K562 (cell line): ENCODE data around the gene ZNF407. TPM values are rescaled to one million over a fixed set of nuclear protein-coding genes. Genes with fewer than 3 reads are reported as not detected.
A peak's percentile ranks its signal among the peaks of the same experiment; 100 is the strongest.

Experiments used
- ATAC-seq: fragments of 200-7000 bp; cut with Tn5 transposase; 3 replicates; pipeline ENCODE4 v1.9.1; 2020; ENCODE audit warnings: moderate library complexity
- BruUV-seq: library from RNA; stranded (reverse); fragments of 400-500 nt; replicated peaks from 2 replicates; lab custom pipeline; 2021; lab: Mats Ljungman, UMichigan
- CTCF ChIA-PET: fragments of 300-600 bp; formaldehyde crosslinking; extraction: SDS; loops from one replicate; lab custom pipeline; 2021; ENCODE audit warnings: low intra/inter-chr PET ratio; lab: Yijun Ruan, JAX
- POLR2A ChIA-PET: fragments of 300-600, 350-650 bp; sonication (Branson Sonifier 250); formaldehyde crosslinking; extraction: SDS; loops from one replicate; lab custom pipeline; 2021; ENCODE audit warnings: antibody characterized with exemption, inconsistent platforms; lab: Yijun Ruan, JAX
- DNase-seq, 4 experiments: peaks; one replicate each; pipeline versions ENCODE4 v3.0.0 to v3.0.0-alpha.2; 2011 to 2018; ENCODE audit warnings: low spot score in 3 of 4, mixed read lengths in 3 of 4; ENCODE audit errors: extremely low read depth in 1 of 4
- FAIRE-seq: peaks from 2 replicates; lab custom pipeline; 2011; peaks lifted over from hg19 to GRCh38; lab: Jason Lieb, UNC
- H2AFZ ChIP-seq: 2 replicates; pipeline ENCODE4 v1.6.0; 2011; ENCODE audit warnings: low read depth, low read length, control low read depth, inconsistent platforms
- H3K27ac ChIP-seq: fragments of 200-600 bp; 3 replicates; pipeline ENCODE4 v1.8.0; 2011; ENCODE audit warnings: low read depth, mild to moderate bottlenecking, control low read depth, inconsistent platforms, low read length, moderate library complexity, mixed read lengths; ENCODE audit errors: extremely low read depth
- H3K27me3 ChIP-seq, 2 experiments: fragments of 300-600 bp in 1 of 2; 2 replicates in 1 of 2; 3 replicates in 1 of 2; pipeline versions ENCODE4 v1.6.0 to v1.8.0; 2011; ENCODE audit warnings: inconsistent platforms in 2 of 2, low read length in 2 of 2, mild to moderate bottlenecking in 1 of 2, mixed read lengths in 1 of 2, moderate library complexity in 1 of 2; ENCODE audit not compliant: control insufficient read depth in 2 of 2, insufficient read depth in 2 of 2
- H3K36me3 ChIP-seq: fragments of 300-600 bp; 3 replicates; pipeline ENCODE4 v1.8.0; 2011; ENCODE audit warnings: mild to moderate bottlenecking, low read length, inconsistent platforms; ENCODE audit not compliant: control insufficient read depth, insufficient read depth
- H3K4me1 ChIP-seq, 2 experiments: fragments of 200-600 bp in 1 of 2; replicated peaks in 1 of 2; 2 replicates in 1 of 2; 3 replicates in 1 of 2; pipeline versions ENCODE4 v1.5.1 to v1.8.0; 2011; ENCODE audit warnings: inconsistent platforms in 2 of 2, low read length in 2 of 2, mild to moderate bottlenecking in 1 of 2, mixed read lengths in 1 of 2, moderate library complexity in 1 of 2; ENCODE audit not compliant: control insufficient read depth in 2 of 2, insufficient read depth in 2 of 2
- H3K4me2 ChIP-seq: 2 replicates; pipeline ENCODE4 v1.6.1; 2011; ENCODE audit warnings: low read length, control low read depth, inconsistent platforms, mixed read lengths; ENCODE audit not compliant: insufficient read depth
- H3K4me3 ChIP-seq: fragments of 200-600 bp; sonication (generic), shearing (Covaris generic); 2 replicates; pipeline ENCODE4 v1.5.1; 2016; ENCODE audit warnings: control low read depth, inconsistent platforms
- H3K79me2 ChIP-seq: fragments of 200-600 bp; 3 replicates; pipeline ENCODE4 v1.8.0; 2011; ENCODE audit warnings: low read length, inconsistent platforms; ENCODE audit not compliant: control insufficient read depth, insufficient read depth
- H3K9ac ChIP-seq, 2 experiments: 2 replicates each; pipeline versions ENCODE4 v1.6.0 to v1.6.1; 2011; ENCODE audit warnings: low read depth in 2 of 2, low read length in 2 of 2, control low read depth in 1 of 2, inconsistent platforms in 1 of 2, mild to moderate bottlenecking in 1 of 2, mixed read lengths in 1 of 2; ENCODE audit not compliant: insufficient read depth in 1 of 2
- H3K9me1 ChIP-seq: one replicate; pipeline ENCODE4 v1.6.0; 2011; ENCODE audit warnings: inconsistent platforms, mild to moderate bottlenecking, low read length, moderate library complexity; ENCODE audit not compliant: control insufficient read depth, insufficient read depth
- H3K9me3 ChIP-seq: replicated peaks from 2 replicates; pipeline ENCODE4 v1.5.1; 2011; ENCODE audit warnings: low read depth, low read length, inconsistent platforms; ENCODE audit not compliant: control insufficient read depth, insufficient read depth
- H4K20me1 ChIP-seq: replicated peaks from 2 replicates; pipeline ENCODE4 v1.6.1; 2011; ENCODE audit warnings: low read length, inconsistent platforms, mixed read lengths; ENCODE audit not compliant: control insufficient read depth, insufficient read depth
- C11orf30 ChIP-seq: fragments of 450-650 bp; IDR thresholded peaks from 2 replicates; pipeline ENCODE4 v1.6.1; 2016; ENCODE audit warnings: low read depth, mild to moderate bottlenecking
- LARP7 ChIP-seq: fragments of 450-650 bp; IDR thresholded peaks from 2 replicates; pipeline ENCODE4 v1.6.1; 2016
- MAFF ChIP-seq: IDR thresholded peaks from 2 replicates; pipeline ENCODE4 v1.6.1; 2012; ENCODE audit warnings: low read length, improper control_type of control experiment
- MAFG ChIP-seq: fragments of 450-650 bp; conservative IDR thresholded peaks from 2 replicates; pipeline ENCODE4 v1.6.1; 2016; ENCODE audit warnings: missing genetic modification characterization, missing compliant biosample characterization
- MAFK ChIP-seq: IDR thresholded peaks from 2 replicates; pipeline ENCODE4 v1.6.1; 2011; ENCODE audit warnings: low read length, improper control_type of control experiment
- MED1 ChIP-seq: sonication (generic); formaldehyde crosslinking; IDR thresholded peaks from 2 replicates; pipeline ENCODE4 v1.8.1; 2023; ENCODE audit warnings: missing genetic modification reagents, borderline replicate concordance
- NFE2 ChIP-seq: IDR thresholded peaks from 2 replicates; pipeline ENCODE4 v1.6.1; 2014; ENCODE audit warnings: antibody characterized with exemption, low read depth
- PCBP2 ChIP-seq: fragments of 200-400 bp; formaldehyde crosslinking; IDR thresholded peaks from 2 replicates; pipeline ENCODE4 v1.6.1; 2018; ENCODE audit warnings: low read length, low read depth, mild to moderate bottlenecking, moderate library complexity; ENCODE audit not compliant: poor library complexity, severe bottlenecking
- RUNX1 ChIP-seq: sonication (generic); IDR thresholded peaks from 2 replicates; pipeline ENCODE4 v1.6.1; 2016; ENCODE audit warnings: antibody characterized with exemption, low read depth
- ZFX ChIP-seq: sonication (generic); formaldehyde crosslinking; IDR thresholded peaks from 2 replicates; pipeline ENCODE4 v1.8.0; 2022; ENCODE audit warnings: mild to moderate bottlenecking, missing genetic modification reagents, moderate library complexity
- ZNF316 ChIP-seq: fragments of 450-650 bp; IDR thresholded peaks from 2 replicates; pipeline ENCODE4 v1.6.1; 2016
- WGBS: fragments of 100-300 bp; shearing (Covaris generic); methylation state at CpG from one replicate; pipeline ENCODE4 v1.1.6; 2016; ENCODE audit warnings: low coverage, mixed read lengths; ENCODE audit not compliant: insufficient coverage; ENCODE audit errors: missing lambda C conversion rate; 5-methylcytosine and 5-hydroxymethylcytosine counted together
- in situ Hi-C: fragments of 300-500 bp; cut with MboI; formaldehyde crosslinking; loops from 4 replicates; pipeline ENCODE4 v1.15.0; 2018; ENCODE audit warnings: inconsistent platforms, mixed read lengths
- intact Hi-C: fragments of 100-400 bp; cut with micrococcal nuclease; formaldehyde crosslinking; loops from 2 replicates; pipeline ENCODE4 v1.14.2; 2022
- polyA plus RNA-seq, 8 experiments: library from polyadenylated mRNA; depleted of rRNA in 4 of 8; stranded (reverse) in 5 of 8; unstranded in 3 of 8; fragments of >200 nt; fragmentation: Nextera tagmentation in 2 of 8; fragmentation: Illumina TruSeq in 1 of 8; extraction: Ambion mirVana in 2 of 8; extraction: Trizol in 1 of 8; gene quantifications; 2 replicates each; pipeline versions ENCODE4 v1.2.1 to v1.2.3, GENCODE V29; 2011 to 2014; ENCODE audit warnings: inconsistent platforms in 1 of 8, missing spikeins in 1 of 8
- total RNA-seq, 7 experiments: library from RNA; depleted of rRNA in 6 of 7; stranded (reverse); fragments of >200 nt in 6 of 7; fragmentation: Illumina TruSeq in 2 of 7; extraction: Trizol in 2 of 7; gene quantifications; 2 replicates each; pipeline versions ENCODE4 v1.2.1 to v1.2.3, GENCODE V29; 2011 to 2021; ENCODE audit warnings: low replicate concordance in 1 of 7

Gene ZNF407
- total and polyA plus RNA-seq, 9 of the 15 experiments (the other 6 are each of a cell fraction or from before 2014, with no cell fraction given), result 0.21 to 5.4 (median 2.3) TPM

DNA sequence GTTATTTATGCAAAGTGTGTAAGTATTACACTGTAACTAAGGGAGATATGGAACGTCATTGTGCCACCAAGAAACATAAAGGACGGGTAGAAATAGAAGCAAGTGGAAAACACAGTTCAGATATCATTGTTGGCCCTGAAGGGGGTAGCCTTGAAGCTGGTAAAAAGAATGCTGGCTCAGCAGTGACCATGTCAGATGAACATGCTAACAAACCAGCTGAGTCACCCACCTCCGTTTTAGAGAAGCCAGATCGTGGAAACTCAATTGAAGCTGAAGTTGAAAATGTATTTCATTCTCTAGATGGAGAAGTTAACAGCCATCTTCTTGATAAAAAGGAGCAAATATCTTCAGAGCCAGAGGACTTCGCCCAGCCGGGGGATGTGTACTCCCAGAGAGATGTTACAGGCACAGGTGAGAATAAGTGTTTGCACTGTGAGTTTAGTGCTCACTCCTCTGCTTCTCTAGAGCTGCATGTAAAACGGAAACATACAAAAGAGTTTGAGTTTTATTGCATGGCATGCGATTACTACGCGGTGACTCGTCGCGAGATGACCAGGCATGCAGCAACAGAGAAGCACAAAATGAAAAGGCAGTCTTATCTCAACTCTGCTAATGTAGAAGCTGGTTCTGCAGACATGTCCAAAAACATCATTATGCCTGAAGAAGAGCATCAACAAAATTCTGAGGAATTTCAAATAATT is 36.1 kb downstream of the ZNF407 start:
- POLR2A ChIA-PET, result no interaction called here
- FAIRE-seq, result no peak

More for the DNA sequence above, 36.1 kb downstream of the ZNF407 start:
- Histone ChIP-seq H4K20me1 (no peaks in the 10 kb centered on the region), H3K4me2 (no peak overlapping the region), H3K9me1 (no peaks in the 10 kb centered on the region), H3K27me3 (no peaks in the 10 kb centered on the region), H3K36me3 (peaks cover 10% of the 10 kb centered on the region; the same call in 1 of the 3 replicates), H3K9ac (no peak overlapping the region), H3K4me3 (no peak overlapping the region), H3K9me3 (no peaks in the 10 kb centered on the region), H2AFZ (no peak overlapping the region), H3K27ac (no peak overlapping the region), H3K79me2 (0 out of 3 replicates have a peak, but pooled peaks cover 2% of the 10 kb centered on the region), H3K4me1 (no peaks in the 10 kb centered on the region)
- no peak for DNase-seq
- TF ChIP-seq LARP7, result no peak
- TF ChIP-seq MAFK, result peak; percentile 60
- TF ChIP-seq PCBP2, result no peak
- TF ChIP-seq MED1 (CRISPR knock-in tag), result no peak
- no peak for TF ChIP-seq RUNX1
- peak; percentile 54; the same call in 1 of the 2 replicates for TF ChIP-seq MAFF
- TF ChIP-seq MAFG (tag), result peak; percentile 63
- peak; percentile 84 for TF ChIP-seq ZNF316
- peak; percentile 31; the same call in 1 of the 2 replicates for TF ChIP-seq NFE2
- peak; percentile 77 for TF ChIP-seq C11orf30
- no peak for TF ChIP-seq ZFX (CRISPR knock-in tag)
- no peak for ATAC-seq
- in situ Hi-C loops (no loop called here), intact Hi-C loops (no loop called here)
- BruUV-seq, result no TSS peak
- CTCF ChIA-PET, result no interaction called here
- 76% methylated on average over 13 of the region's 13 CpGs for WGBS
